ENCODE measurements around the gene SOX21. TPM values are rescaled to one million over a fixed set of nuclear protein-coding genes. Genes with fewer than 3 reads are reported as not detected.

SOX21 gene
- total RNA-seq, 2 donors from 2014 or later = 0.26 TPM; not detected in 1

DNA sequence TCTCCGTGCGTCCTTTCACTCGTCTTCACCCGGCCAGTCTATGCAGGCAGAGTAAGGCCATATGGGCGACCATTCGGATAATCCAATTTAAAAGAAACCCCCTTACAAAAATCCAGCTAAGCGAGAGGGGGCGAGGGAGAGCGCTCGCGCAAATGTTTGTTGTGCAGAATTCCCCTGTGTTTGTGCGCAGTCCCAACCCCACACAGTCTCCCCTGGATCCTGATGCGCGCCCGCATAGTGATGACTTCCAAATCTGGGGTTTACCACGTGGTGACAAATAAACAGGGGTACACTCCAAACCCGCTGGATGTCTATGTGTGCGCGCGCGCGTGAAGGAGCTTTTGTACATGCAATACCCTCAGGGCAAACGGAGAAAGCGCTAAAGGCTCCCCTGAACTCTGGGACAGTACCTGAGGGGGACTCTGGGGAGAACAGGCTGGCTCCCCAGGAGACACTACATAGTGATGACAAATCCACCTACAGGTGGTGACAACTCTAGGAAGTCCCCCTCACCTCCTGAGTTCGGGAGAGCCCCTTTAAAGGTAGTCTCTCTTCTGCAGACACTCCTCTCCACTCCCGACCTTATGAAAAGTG is 8.5 kb downstream of the SOX21 start:
- TF ChIP-seq, protein P1, sequence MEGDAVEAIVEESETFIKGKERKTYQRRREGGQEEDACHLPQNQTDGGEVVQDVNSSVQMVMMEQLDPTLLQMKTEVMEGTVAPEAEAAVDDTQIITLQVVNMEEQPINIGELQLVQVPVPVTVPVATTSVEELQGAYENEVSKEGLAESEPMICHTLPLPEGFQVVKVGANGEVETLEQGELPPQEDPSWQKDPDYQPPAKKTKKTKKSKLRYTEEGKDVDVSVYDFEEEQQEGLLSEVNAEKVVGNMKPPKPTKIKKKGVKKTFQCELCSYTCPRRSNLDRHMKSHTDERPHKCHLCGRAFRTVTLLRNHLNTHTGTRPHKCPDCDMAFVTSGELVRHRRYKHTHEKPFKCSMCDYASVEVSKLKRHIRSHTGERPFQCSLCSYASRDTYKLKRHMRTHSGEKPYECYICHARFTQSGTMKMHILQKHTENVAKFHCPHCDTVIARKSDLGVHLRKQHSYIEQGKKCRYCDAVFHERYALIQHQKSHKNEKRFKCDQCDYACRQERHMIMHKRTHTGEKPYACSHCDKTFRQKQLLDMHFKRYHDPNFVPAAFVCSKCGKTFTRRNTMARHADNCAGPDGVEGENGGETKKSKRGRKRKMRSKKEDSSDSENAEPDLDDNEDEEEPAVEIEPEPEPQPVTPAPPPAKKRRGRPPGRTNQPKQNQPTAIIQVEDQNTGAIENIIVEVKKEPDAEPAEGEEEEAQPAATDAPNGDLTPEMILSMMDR (IDR thresholded peaks at IDR 0.05) = no peak
- no peak for TF ChIP-seq POLR2A (IDR thresholded peaks at IDR 0.05)

DNA sequence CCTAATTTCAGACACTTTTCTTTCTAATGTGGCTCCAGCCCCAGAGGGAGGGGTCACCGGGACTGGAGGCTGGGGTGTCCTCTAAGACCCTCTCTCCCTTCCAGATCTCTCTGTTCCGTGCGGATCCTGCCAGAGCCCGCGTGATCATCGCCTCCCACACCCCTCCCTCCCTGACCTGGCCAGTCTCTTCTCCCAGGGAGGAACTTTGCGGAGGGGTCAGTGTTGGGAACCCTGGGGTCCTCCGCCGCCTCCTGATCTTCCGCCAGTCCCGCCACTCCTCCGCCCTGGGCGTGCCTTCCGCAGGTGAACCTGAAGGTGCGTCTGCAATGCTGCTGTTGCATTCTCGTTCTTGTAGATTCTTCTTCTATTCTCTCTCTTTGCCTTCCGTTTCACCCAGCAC is 9.1 kb downstream of the SOX21 start:
- H3K27me3 ChIP-seq = peaks cover 0 to 27% of the 10 kb centered on the region in 2 donors

More for the DNA sequence above, 8.5 kb downstream of the SOX21 start:
- Histone ChIP-seq H3K27ac (no peak overlapping the region), H3K9me3 (no peaks in the 10 kb centered on the region), H3K36me3 (replicated peaks in 1 of 2; ENCODE audit: insufficient read depth in 1 of 2, low read depth in 2 of 2) (no peaks in the 10 kb centered on the region), H3K27me3 (peaks cover 0 to 29% of the 10 kb centered on the region in 2 donors), H3K4me3 (no peak overlapping the region), H3K4me1 (peaks cover 8% of the 10 kb centered on the region)
- intact Hi-C loops (cut with DNase I) = no loop called here
- WGBS, 2 donors = 3 to 4% methylated on average over 23 to 26 of the region's 26 CpGs
- DNase-seq (no peak), ATAC-seq (no peak)

DNA sequence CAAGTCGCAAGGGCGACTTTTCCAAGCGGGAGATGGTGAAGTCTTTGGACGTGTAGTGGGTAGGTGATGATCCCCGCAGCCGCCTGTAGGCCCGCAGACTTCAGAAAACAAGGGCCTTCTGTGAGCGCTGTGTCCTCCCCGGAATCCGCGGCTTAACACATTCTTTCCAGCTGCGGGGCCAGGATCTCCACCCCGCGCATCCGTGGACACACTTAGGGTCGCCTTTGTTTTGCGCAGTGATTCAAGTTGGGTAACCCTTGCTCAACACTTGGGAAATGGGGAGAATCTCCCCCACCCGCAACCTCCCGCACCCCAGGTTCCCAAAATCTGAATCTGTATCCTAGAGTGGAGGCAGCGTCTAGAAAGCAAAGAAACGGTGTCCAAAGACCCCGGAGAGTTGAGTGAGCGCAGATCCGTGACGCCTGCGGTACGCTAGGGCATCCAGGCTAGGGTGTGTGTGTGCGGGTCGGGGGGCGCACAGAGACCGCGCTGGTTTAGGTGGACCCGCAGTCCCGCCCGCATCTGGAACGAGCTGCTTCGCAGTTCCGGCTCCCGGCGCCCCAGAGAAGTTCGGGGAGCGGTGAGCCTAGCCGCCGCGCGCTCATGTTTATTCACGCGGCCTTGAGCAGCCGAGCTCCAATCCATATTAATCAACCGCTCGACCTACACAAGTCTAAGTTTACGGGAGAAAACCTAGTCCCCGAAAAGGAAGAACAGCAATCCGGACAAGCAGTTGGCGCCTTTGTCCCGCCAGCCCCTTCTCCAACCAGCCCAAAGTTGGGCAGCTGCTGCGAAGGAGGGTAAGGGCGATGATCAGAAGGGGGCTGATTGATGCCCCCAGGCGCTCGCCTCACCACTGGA is 9.9 kb downstream of the SOX21 start:
- intact Hi-C loops (cut with DNase I) = no loop called here
- H3K9me3 ChIP-seq = no peaks in the 10 kb centered on the region
- TF ChIP-seq, protein P1 (IDR thresholded peaks at IDR 0.05) = no peak
- no peak for TF ChIP-seq POLR2A (IDR thresholded peaks at IDR 0.05)
- 4 to 7% methylated on average over 54 to 60 of the region's 60 CpGs for WGBS, 2 donors
- H3K4me1 ChIP-seq = peaks cover 4% of the 10 kb centered on the region
- no peak overlapping the region for H3K27ac ChIP-seq
- peaks cover 0 to 19% of the 10 kb centered on the region in 2 donors for H3K27me3 ChIP-seq
- no peak overlapping the region for H3K4me3 ChIP-seq
- no peak for ATAC-seq
- H3K36me3 ChIP-seq (replicated peaks in 1 of 2; ENCODE audit: insufficient read depth in 1 of 2, low read depth in 2 of 2) = no peaks in the 10 kb centered on the region
- no peak for DNase-seq

More for the DNA sequence above, 9.1 kb downstream of the SOX21 start:
- WGBS, 2 donors = 5 to 7% methylated on average over 17 of the region's 17 CpGs
- peaks cover 8% of the 10 kb centered on the region for H3K4me1 ChIP-seq
- no peak overlapping the region for H3K27ac ChIP-seq
- ATAC-seq (no peak), DNase-seq (no peak)
- intact Hi-C loops (cut with DNase I) = no loop called here
- H3K36me3 ChIP-seq (replicated peaks in 1 of 2; ENCODE audit: insufficient read depth in 1 of 2, low read depth in 2 of 2) = no peaks in the 10 kb centered on the region
- no peaks in the 10 kb centered on the region for H3K9me3 ChIP-seq
- TF ChIP-seq, protein P1 (IDR thresholded peaks at IDR 0.05) = no peak
- no peak for TF ChIP-seq POLR2A (IDR thresholded peaks at IDR 0.05)
- H3K4me3 ChIP-seq = no peak overlapping the region

DNA sequence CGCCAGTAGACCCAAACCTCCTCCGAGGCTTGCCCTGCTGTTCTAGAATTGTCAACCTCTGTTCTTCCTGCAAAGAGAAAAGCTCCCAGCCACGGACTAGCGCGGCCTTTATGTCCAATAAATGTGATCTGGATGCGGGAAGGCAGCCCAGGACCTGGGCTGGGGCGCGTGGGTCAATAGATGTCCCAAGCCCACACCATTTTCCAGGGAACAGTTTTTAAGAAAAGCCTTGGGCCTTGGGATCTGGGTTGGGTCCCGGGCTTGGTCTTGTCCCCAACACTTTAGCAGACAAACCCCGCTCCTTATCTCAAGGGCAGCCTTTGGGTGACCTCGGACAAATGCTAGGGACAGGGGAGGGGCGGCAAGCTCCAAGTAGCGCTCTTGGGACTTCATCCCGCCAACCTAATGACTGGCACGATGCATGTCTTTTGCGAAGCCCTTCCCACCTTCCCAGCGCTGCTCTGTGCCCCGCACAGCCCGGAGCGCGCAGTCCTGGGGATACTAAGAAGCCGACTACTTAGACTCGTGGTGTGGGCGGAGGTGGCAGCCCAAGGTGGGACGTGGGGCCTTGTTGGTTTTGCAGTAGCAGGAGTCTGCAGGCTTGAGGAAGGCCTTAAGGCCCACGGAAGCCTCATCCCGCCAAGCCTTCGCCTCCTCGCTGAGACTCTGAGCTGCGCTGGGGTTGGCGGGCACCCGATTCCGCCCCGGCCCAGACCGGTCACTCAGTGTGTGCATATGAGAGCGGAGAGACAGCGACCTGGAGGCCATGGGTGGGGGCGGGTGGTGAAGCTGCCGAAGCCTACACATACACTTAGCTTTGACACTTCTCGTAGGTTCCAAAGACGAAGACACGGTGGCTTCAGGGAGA is 10.8 kb downstream of the SOX21 start:
- WGBS, 2 donors = 26 to 47% methylated on average over 22 to 42 of the region's 42 CpGs
- peaks cover 0 to 10% of the 10 kb centered on the region in 2 donors for H3K27me3 ChIP-seq
- no peak for DNase-seq
- H3K9me3 ChIP-seq = no peaks in the 10 kb centered on the region
- no peaks in the 10 kb centered on the region for H3K4me1 ChIP-seq
- H3K4me3 ChIP-seq = no peak overlapping the region
- TF ChIP-seq POLR2A (IDR thresholded peaks at IDR 0.05) = no peak
- TF ChIP-seq, protein P1 (IDR thresholded peaks at IDR 0.05) = no peak
- H3K36me3 ChIP-seq (replicated peaks in 1 of 2; ENCODE audit: insufficient read depth in 1 of 2, low read depth in 2 of 2) = no peaks in the 10 kb centered on the region
- no peak overlapping the region for H3K27ac ChIP-seq
- no peak for ATAC-seq
- intact Hi-C loops (cut with DNase I) = no loop called here
